ENCODE results near the gene IL1B. TPM values are rescaled to one million over a fixed set of nuclear protein-coding genes. Genes with fewer than 3 reads are reported as not detected.
A peak's percentile ranks its signal among the peaks of the same experiment; 100 is the strongest.

The IL1B gene
- total RNA-seq, 1 donor from 2014 or later: 10.6 TPM

- DNase-seq (ENCODE audit: extremely low read depth, low read depth, low spot score): no peak
Measured at GRCh38 chr2:112830682-112831512, 5.7 kb downstream of the IL1B start.

- no peak for DNase-seq (ENCODE audit: extremely low read depth, low read depth, low spot score)
Measured at GRCh38 chr2:112829961-112830681, 6.5 kb downstream of the IL1B start.

GRCh38 chr2:112829101-112829960 is 7.2 kb downstream of the IL1B start:
- DNase-seq (ENCODE audit: extremely low read depth, low read depth, low spot score): no peak

- DNase-seq (ENCODE audit: extremely low read depth, low read depth, low spot score): no peak
Measured at GRCh38 chr2:112828251-112828691, 8.3 kb downstream of the IL1B start.

GRCh38 chr2:112827604-112828185 is 8.9 kb downstream of the IL1B start:
- no peak for DNase-seq (ENCODE audit: extremely low read depth, low read depth, low spot score)

GRCh38 chr2:112827009-112827408 is 9.6 kb downstream of the IL1B start:
- no peak for DNase-seq (ENCODE audit: extremely low read depth, low read depth, low spot score)

GRCh38 chr2:112825706-112826105 is 10.9 kb downstream of the IL1B start:
- no peak for DNase-seq (ENCODE audit: extremely low read depth, low read depth, low spot score)

GRCh38 chr2:112824694-112825085 is 11.9 kb downstream of the IL1B start:
- DNase-seq (ENCODE audit: extremely low read depth, low read depth, low spot score): no peak

GRCh38 chr2:112821682-112822081 is 14.9 kb downstream of the IL1B start:
- DNase-seq (ENCODE audit: extremely low read depth, low read depth, low spot score): no peak

- no peak for DNase-seq (ENCODE audit: extremely low read depth, low read depth, low spot score)
Measured at GRCh38 chr2:112821142-112821541, 15.4 kb downstream of the IL1B start.

GRCh38 chr2:112820343-112820742 is 16.2 kb downstream of the IL1B start:
- no peak for DNase-seq (ENCODE audit: extremely low read depth, low read depth, low spot score)

GRCh38 chr2:112819081-112819480 is 17.5 kb downstream of the IL1B start:
- DNase-seq (ENCODE audit: extremely low read depth, low read depth, low spot score): no peak

- DNase-seq (ENCODE audit: extremely low read depth, low read depth, low spot score): no peak
Measured at GRCh38 chr2:112818094-112818902, 18.3 kb downstream of the IL1B start.

- DNase-seq (ENCODE audit: extremely low read depth, low read depth, low spot score): no peak
Measured at GRCh38 chr2:112817082-112817689, 19.4 kb downstream of the IL1B start.

- no peak for DNase-seq (ENCODE audit: extremely low read depth, low read depth, low spot score)
Measured at GRCh38 chr2:112814278-112814677, 22.3 kb downstream of the IL1B start.

GRCh38 chr2:112813280-112813966 is 23.2 kb downstream of the IL1B start:
- no peak for DNase-seq (ENCODE audit: extremely low read depth, low read depth, low spot score)

GRCh38 chr2:112812318-112813267 is 24.0 kb downstream of the IL1B start:
- no peak for DNase-seq (ENCODE audit: extremely low read depth, low read depth, low spot score)

GRCh38 chr2:112811841-112812306 is 24.7 kb downstream of the IL1B start:
- DNase-seq (ENCODE audit: extremely low read depth, low read depth, low spot score): peak; percentile 99
